ENCODE data around the gene KRTAP10-9.
"Not testable (repeated sequence)": the region's sequence is repeated elsewhere in the genome, so short reads cannot be mapped to it uniquely, and the experiment has no call there.

The KRTAP10-9 gene

GRCh38 chr21:44626673-44627143, at the start of gene KRTAP10-9:
TSS of gene KRTAP10-9 (plus strand) at chr21:44627093. CDS start at chr21:44627172, 79 bp downstream.
- no peak within 1 kb of the TSS for H3K4me3 ChIP-seq (ENCODE audit: low read depth, low read length)
- no peak for TF ChIP-seq CTCF (conservative IDR thresholded peaks at IDR 0.05; ENCODE audit: low read depth, low read length)
- DNase-seq (ENCODE audit: low read depth): no peak

- H3K4me3 ChIP-seq (ENCODE audit: low read depth, low read length): no peak overlapping the region
- TF ChIP-seq CTCF (conservative IDR thresholded peaks at IDR 0.05; ENCODE audit: low read depth, low read length): no peak
- DNase-seq (ENCODE audit: low read depth): no peak
These were observed 48.4 kb upstream of the KRTAP10-9 start for GRCh38 chr21:44578371-44579055.

- no peak for DNase-seq (ENCODE audit: low read depth)
- TF ChIP-seq CTCF (conservative IDR thresholded peaks at IDR 0.05; ENCODE audit: low read depth, low read length): no peak
These were observed 47.6 kb upstream of the KRTAP10-9 start for GRCh38 chr21:44579056-44579832.

GRCh38 chr21:44579833-44580144, 47.1 kb upstream of the KRTAP10-9 start:
- DNase-seq (ENCODE audit: low read depth): no peak
- no peak for TF ChIP-seq CTCF (conservative IDR thresholded peaks at IDR 0.05; ENCODE audit: low read depth, low read length)
- H3K4me3 ChIP-seq (ENCODE audit: low read depth, low read length): no peak overlapping the region

More at GRCh38 chr21:44579056-44579832, 47.6 kb upstream of the KRTAP10-9 start:
- H3K4me3 ChIP-seq (ENCODE audit: low read depth, low read length): no peak overlapping the region

GRCh38 chr21:44580231-44580821, 46.6 kb upstream of the KRTAP10-9 start, which contains the start of gene KRTAP10-5:
TSS of gene KRTAP10-5 (minus strand) at chr21:44580604. CDS start at chr21:44580578, 26 bp downstream.
- not testable (repeated sequence) for DNase-seq (ENCODE audit: low read depth)

GRCh38 chr21:44581158-44581557, 45.7 kb upstream of the KRTAP10-9 start:
- no peak overlapping the region for H3K4me3 ChIP-seq (ENCODE audit: low read depth, low read length)
- DNase-seq (ENCODE audit: low read depth): no peak
- no peak for TF ChIP-seq CTCF (conservative IDR thresholded peaks at IDR 0.05; ENCODE audit: low read depth, low read length)

More at GRCh38 chr21:44580231-44580821, 46.6 kb upstream of the KRTAP10-9 start, which contains the start of gene KRTAP10-5:
- H3K4me3 ChIP-seq (ENCODE audit: low read depth, low read length): not testable (repeated sequence)

GRCh38 chr21:44582055-44582454, 44.8 kb upstream of the KRTAP10-9 start:
- DNase-seq (ENCODE audit: low read depth): no peak
- no peak for TF ChIP-seq CTCF (conservative IDR thresholded peaks at IDR 0.05; ENCODE audit: low read depth, low read length)
- no peak overlapping the region for H3K4me3 ChIP-seq (ENCODE audit: low read depth, low read length)

Data from choroid plexus epithelial cell (primary cell).